GM23338 (cell line): Measurements from ENCODE around the gene CRACR2A.

ENCODE experiments used
- CREB1 ChIP-seq: fragments of 250-450 bp; sonication (Bioruptor Pico); IDR thresholded peaks from 2 replicates; pipeline ENCODE4 v1.5.0; 2020; ENCODE audit warnings: low read depth, mild to moderate bottlenecking, moderate library complexity
- CTCF ChIP-seq, 2 experiments: fragments of 200-600 bp in 1 of 2; sonication (generic) in 1 of 2; conservative IDR thresholded peaks; 2 replicates each; pipeline versions ENCODE4 v1.5.1 to v1.6.1; 2016 to 2017; ENCODE audit warnings: antibody characterized with exemption in 2 of 2, low read depth in 2 of 2, mild to moderate bottlenecking in 2 of 2, moderate library complexity in 1 of 2
- ETS1 ChIP-seq: IDR thresholded peaks from 2 replicates; pipeline ENCODE4 v1.6.1; 2016; ENCODE audit warnings: antibody characterized with exemption
- EZH2 ChIP-seq: fragments of 200-600 bp; sonication (generic); IDR thresholded peaks from one replicate; pipeline ENCODE4 v1.8.0; 2017; ENCODE audit warnings: antibody characterized with exemption, mild to moderate bottlenecking, low read depth; ENCODE audit not compliant: unreplicated experiment
- EZH2phosphoT487 ChIP-seq: fragments of 200-600 bp; sonication (generic); IDR thresholded peaks from one replicate; pipeline ENCODE4 v1.8.1; 2018; ENCODE audit warnings: antibody characterized with exemption; ENCODE audit not compliant: unreplicated experiment
- JUNB ChIP-seq: IDR thresholded peaks from one replicate; pipeline ENCODE4 v1.6.1; 2016; ENCODE audit warnings: antibody characterized with exemption; ENCODE audit not compliant: unreplicated experiment
- NANOG ChIP-seq: IDR thresholded peaks from 2 replicates; pipeline ENCODE4 v1.6.1; 2016; ENCODE audit warnings: antibody characterized with exemption, borderline replicate concordance
- POLR2AphosphoS5 ChIP-seq: IDR thresholded peaks from 2 replicates; pipeline ENCODE4 v1.6.1; 2016; ENCODE audit warnings: antibody characterized with exemption, low read depth
- REST ChIP-seq: IDR thresholded peaks from one replicate; pipeline ENCODE4 v1.6.1; 2018; ENCODE audit warnings: antibody characterized with exemption; ENCODE audit not compliant: unreplicated experiment
- STAT1 ChIP-seq: IDR thresholded peaks from one replicate; pipeline ENCODE4 v1.6.1; 2016; ENCODE audit warnings: antibody characterized with exemption; ENCODE audit not compliant: unreplicated experiment
- ZNF114 ChIP-seq: fragments of 250-450 bp; sonication (Bioruptor Pico); IDR thresholded peaks from 2 replicates; pipeline ENCODE4 v1.5.0; 2020; ENCODE audit warnings: mild to moderate bottlenecking, moderate library complexity
- ZNF331 ChIP-seq: fragments of 250-450 bp; sonication (Bioruptor Pico); IDR thresholded peaks from 2 replicates; pipeline ENCODE4 v1.5.0; 2020; ENCODE audit warnings: low read depth, mild to moderate bottlenecking, moderate library complexity
- ZNF462 ChIP-seq: fragments of 250-450 bp; sonication (Bioruptor Pico); IDR thresholded peaks from 2 replicates; pipeline ENCODE4 v1.5.0; 2020; ENCODE audit warnings: mild to moderate bottlenecking, moderate library complexity

GRCh38 chr12:3604748-3605586, 147.9 kb downstream of the CRACR2A start:
- TF ChIP-seq CTCF (conservative IDR thresholded peaks at IDR 0.05; ENCODE audit: low read depth in 2 of 2) (no peak), EZH2 (no peak), POLR2AphosphoS5 (no peak), JUNB (no peak), STAT1 (no peak), EZH2phosphoT487 (no peak), REST (no peak), ZNF114 (CRISPR knock-in tag) (no peak), ETS1 (no peak), NANOG (no peak), CREB1 (CRISPR knock-in tag) (no peak), ZNF462 (CRISPR knock-in tag) (no peak), ZNF331 (CRISPR knock-in tag) (no peak)
